IMR-90 (cell line): ENCODE measurements around the gene IRAK1. TPM values are rescaled to one million over a fixed set of nuclear protein-coding genes. Genes with fewer than 3 reads are reported as not detected.

Experiments used
- ATAC-seq: fragments of 200-7000 bp; cut with Tn5 transposase; 2 replicates; pipeline ENCODE4 v1.9.1; 2020; ENCODE audit warnings: low read depth, mild to moderate bottlenecking, moderate library complexity
- BruUV-seq: library from RNA; stranded (reverse); fragments of 400-500 nt; replicated peaks from 2 replicates; lab custom pipeline; 2021; lab: Mats Ljungman, UMichigan
- CTCF ChIA-PET: fragments of 300-600 bp; formaldehyde crosslinking; extraction: SDS; loops from one replicate; lab custom pipeline; 2021; ENCODE audit warnings: antibody characterized with exemption; lab: Yijun Ruan, JAX
- POLR2A ChIA-PET: fragments of 300-600 bp; sonication (Branson Sonifier 250); formaldehyde crosslinking; loops from one replicate; lab custom pipeline; 2022; ENCODE audit warnings: antibody characterized with exemption; ENCODE audit not compliant: unreplicated experiment; lab: Charles Lee
- DNase-seq: peaks from one replicate; pipeline ENCODE4 v3.0.0; 2013
- H2AFZ ChIP-seq: replicated peaks from 2 replicates; pipeline ENCODE3; 2013; ENCODE audit warnings: low read length, mild to moderate bottlenecking; ENCODE audit not compliant: poor library complexity
- H2AK5ac ChIP-seq: 2 replicates; pipeline ENCODE4 v1.6.1; 2013; ENCODE audit warnings: low read depth, low read length, inconsistent platforms
- H2AK9ac ChIP-seq: replicated peaks from 2 replicates; pipeline ENCODE3; 2013; ENCODE audit warnings: mild to moderate bottlenecking, low read depth, low read length, moderate library complexity; ENCODE audit not compliant: poor library complexity
- H2BK120ac ChIP-seq: 2 replicates; pipeline ENCODE4 v1.6.1; 2013; ENCODE audit warnings: low read depth, low read length, inconsistent platforms
- H2BK15ac ChIP-seq: 3 replicates; pipeline ENCODE4 v1.6.1; 2013; ENCODE audit warnings: low read depth, low read length, inconsistent platforms
- H2BK20ac ChIP-seq: 2 replicates; pipeline ENCODE4 v1.6.1; 2013; ENCODE audit warnings: low read depth, mild to moderate bottlenecking, inconsistent platforms, low read length, moderate library complexity
- H2BK5ac ChIP-seq: 2 replicates; pipeline ENCODE4 v1.6.1; 2013; ENCODE audit warnings: mild to moderate bottlenecking, low read depth, low read length, inconsistent platforms; ENCODE audit not compliant: poor library complexity, severe bottlenecking
- H3K14ac ChIP-seq: replicated peaks from 2 replicates; pipeline ENCODE4 v1.6.1; 2013; ENCODE audit warnings: low read depth, low read length, inconsistent platforms
- H3K18ac ChIP-seq: 2 replicates; pipeline ENCODE4 v1.6.1; 2013; ENCODE audit warnings: low read depth, low read length, control low read depth
- H3K23ac ChIP-seq: 2 replicates; pipeline ENCODE4 v1.6.1; 2013; ENCODE audit warnings: low read depth, low read length, inconsistent platforms
- H3K27ac ChIP-seq: 2 replicates; pipeline ENCODE4 v1.5.1; 2013; ENCODE audit warnings: mild to moderate bottlenecking, control low read depth, low read length; ENCODE audit not compliant: insufficient read depth
- H3K27me3 ChIP-seq: 2 replicates; pipeline ENCODE4 v1.6.1; 2013; ENCODE audit warnings: low read length; ENCODE audit not compliant: control insufficient read depth, insufficient read depth
- H3K36me3 ChIP-seq: 2 replicates; pipeline ENCODE4 v1.6.1; 2013; ENCODE audit warnings: low read length, mixed read lengths; ENCODE audit not compliant: control insufficient read depth, insufficient read depth
- H3K4ac ChIP-seq: 2 replicates; pipeline ENCODE4 v1.6.1; 2013; ENCODE audit warnings: low read depth, low read length, inconsistent platforms
- H3K4me1 ChIP-seq: 2 replicates; pipeline ENCODE4 v1.6.1; 2013; ENCODE audit warnings: low read length, mixed read lengths; ENCODE audit not compliant: control insufficient read depth, insufficient read depth
- H3K4me2 ChIP-seq: 2 replicates; pipeline ENCODE4 v1.6.1; 2013; ENCODE audit warnings: low read depth, mild to moderate bottlenecking, control low read depth, low read length, moderate library complexity
- H3K4me3 ChIP-seq: 2 replicates; pipeline ENCODE4 v1.5.1; 2013; ENCODE audit warnings: low read depth, mild to moderate bottlenecking, control low read depth, low read length, moderate library complexity; ENCODE audit not compliant: insufficient read depth
- H3K56ac ChIP-seq: 2 replicates; pipeline ENCODE4 v1.6.1; 2013; ENCODE audit warnings: low read length, inconsistent platforms; ENCODE audit not compliant: insufficient read depth; ENCODE audit errors: extremely low read depth
- H3K79me1 ChIP-seq, 2 experiments: 2 replicates each; pipeline ENCODE4 v1.6.1; 2013; ENCODE audit warnings: low read length in 2 of 2, inconsistent platforms in 1 of 2, low read depth in 1 of 2
- H3K9ac ChIP-seq: 2 replicates; pipeline ENCODE4 v1.6.1; 2013; ENCODE audit warnings: low read depth, low read length, control low read depth
- H3K9me1 ChIP-seq: 2 replicates; pipeline ENCODE4 v1.6.1; 2013; ENCODE audit warnings: low read length, inconsistent platforms; ENCODE audit not compliant: insufficient read depth
- H3K9me3 ChIP-seq: 2 replicates; pipeline ENCODE4 v1.6.1; 2013; ENCODE audit warnings: low read length; ENCODE audit not compliant: control insufficient read depth, insufficient read depth
- H4K20me1 ChIP-seq: 2 replicates; pipeline ENCODE4 v1.6.1; 2013; ENCODE audit warnings: low read length, inconsistent platforms; ENCODE audit not compliant: insufficient read depth
- H4K5ac ChIP-seq: 2 replicates; pipeline ENCODE4 v1.6.1; 2013; ENCODE audit warnings: mild to moderate bottlenecking, low read depth, low read length, control low read depth
- H4K8ac ChIP-seq, 2 experiments: 2 replicates each; pipeline ENCODE4 v1.6.1; 2013; ENCODE audit warnings: low read depth in 2 of 2, low read length in 2 of 2, control low read depth in 1 of 2, inconsistent platforms in 1 of 2
- H4K91ac ChIP-seq: 2 replicates; pipeline ENCODE4 v1.6.1; 2013; ENCODE audit warnings: low read depth, low read length, inconsistent platforms; ENCODE audit not compliant: insufficient read depth
- BHLHE40 ChIP-seq: fragments of 150-350 bp; IDR thresholded peaks from 2 replicates; pipeline ENCODE4 v1.6.1; 2016; ENCODE audit warnings: mild to moderate bottlenecking, low read depth, low read length
- CEBPB ChIP-seq: IDR thresholded peaks from 2 replicates; pipeline ENCODE4 v1.6.1; 2012; ENCODE audit warnings: low read depth, low read length, improper control_type of control experiment
- MAFK ChIP-seq: IDR thresholded peaks from 2 replicates; pipeline ENCODE4 v1.6.1; 2012; ENCODE audit warnings: low read depth, low read length, improper control_type of control experiment
- NFE2L2 ChIP-seq: fragments of 150-350 bp; IDR thresholded peaks from 2 replicates; pipeline ENCODE4 v1.6.1; 2016; ENCODE audit warnings: low read depth, mild to moderate bottlenecking, low read length
- SMC3 ChIP-seq: fragments of 150-350 bp; IDR thresholded peaks from 2 replicates; pipeline ENCODE4 v1.6.1; 2016; ENCODE audit warnings: low read depth, mild to moderate bottlenecking, antibody characterized with exemption, low read length, moderate library complexity
- USF2 ChIP-seq: fragments of 150-350 bp; IDR thresholded peaks from 2 replicates; pipeline ENCODE4 v1.6.1; 2017; ENCODE audit warnings: mild to moderate bottlenecking, antibody characterized with exemption, low read length, low read depth
- WGBS, 2 experiments: methylation state at CpG; one replicate each; pipeline versions ENCODE4 v1.1.5 to v1.1.7; 2013; ENCODE audit warnings: missing lambda C conversion rate in 2 of 2; ENCODE audit not compliant: insufficient read length in 1 of 2; ENCODE audit errors: extremely low coverage in 2 of 2; 5-methylcytosine and 5-hydroxymethylcytosine counted together
- dilution Hi-C: fragments of 300-500 bp; cut with HindIII; formaldehyde crosslinking; loops from one replicate; pipeline ENCODE4 v1.14.3; 2018; ENCODE audit warnings: low sequenced_read_pairs; ENCODE audit not compliant: unreplicated experiment
- in situ Hi-C: fragments of 300-500 bp; cut with MboI; formaldehyde crosslinking; loops from 3 replicates; pipeline ENCODE4 v1.14.3; 2019; ENCODE audit warnings: low sequenced_read_pairs, inconsistent platforms, mixed read lengths
- intact Hi-C: fragments of 100-400 bp; cut with micrococcal nuclease; formaldehyde crosslinking; loops from 2 replicates; pipeline ENCODE4 v1.10.0; 2022
- polyA plus RNA-seq, 3 experiments: library from polyadenylated mRNA; depleted of rRNA; stranded (reverse); fragments of >200 nt; gene quantifications; 2 replicates each; pipeline ENCODE4 v1.2.3, GENCODE V29; 2012; ENCODE audit warnings: low replicate concordance in 1 of 3
- total RNA-seq: library from RNA; depleted of rRNA; stranded (reverse); fragments of >200 nt; gene quantifications from 2 replicates; pipeline ENCODE4 v1.2.3, GENCODE V29; 2012

Gene IRAK1
- total and polyA plus RNA-seq, 2 of the 4 experiments (the other 2 are of a cell fraction): 33.3 to 50.2 TPM

GRCh38 chrX:154032653-154033052 is 13.0 kb upstream of the IRAK1 start:
- ChIA-PET CTCF (no interaction called here), POLR2A (no interaction called here)
- Histone ChIP-seq H3K56ac (no peak overlapping the region), H3K4me3 (no peak overlapping the region), H4K91ac (no peak overlapping the region), H4K5ac (no peak overlapping the region), H3K27ac (no peak overlapping the region), H2BK120ac (no peak overlapping the region), H3K9me3 (no peaks in the 10 kb centered on the region), H2BK5ac (no peak overlapping the region), H3K14ac (no peak overlapping the region), H2AK9ac (no peak overlapping the region), H3K23ac (no peak overlapping the region), H2AFZ (no peak overlapping the region), H3K27me3 (no peaks in the 10 kb centered on the region), H3K9ac (no peak overlapping the region), H3K79me1 (peaks cover 18 to 35% of the 10 kb centered on the region in 2 experiments; a peak in 3 of 4 replicates), H3K4me2 (no peak overlapping the region), H3K36me3 (peaks cover 12% of the 10 kb centered on the region), H2BK15ac (no peak overlapping the region), H3K9me1 (peaks cover 8% of the 10 kb centered on the region; the same call in 1 of the 2 replicates), H4K8ac (no peak overlapping the region), H2BK20ac (no peak overlapping the region), H2AK5ac (no peak overlapping the region), H3K4ac (no peak overlapping the region), H4K20me1 (peaks cover 26% of the 10 kb centered on the region), H3K4me1 (peaks cover 3% of the 10 kb centered on the region), H3K18ac (no peak overlapping the region)
- in situ Hi-C loops: no loop called here
- TF ChIP-seq BHLHE40: no peak
- TF ChIP-seq MAFK: no peak
- no peak for TF ChIP-seq CEBPB
- no peak for TF ChIP-seq NFE2L2
- no peak for TF ChIP-seq USF2
- TF ChIP-seq SMC3: no peak
- dilution Hi-C loops: no loop called here
- no peak for DNase-seq
- intact Hi-C loops: no loop called here
- ATAC-seq: no peak; the same call in 1 of the 2 replicates
- no TSS peak for BruUV-seq
- no CpG with 5 or more reads among the region's 9 CpGs for WGBS, 2 experiments
